ENCODE results near the gene DLG3.

DNA sequence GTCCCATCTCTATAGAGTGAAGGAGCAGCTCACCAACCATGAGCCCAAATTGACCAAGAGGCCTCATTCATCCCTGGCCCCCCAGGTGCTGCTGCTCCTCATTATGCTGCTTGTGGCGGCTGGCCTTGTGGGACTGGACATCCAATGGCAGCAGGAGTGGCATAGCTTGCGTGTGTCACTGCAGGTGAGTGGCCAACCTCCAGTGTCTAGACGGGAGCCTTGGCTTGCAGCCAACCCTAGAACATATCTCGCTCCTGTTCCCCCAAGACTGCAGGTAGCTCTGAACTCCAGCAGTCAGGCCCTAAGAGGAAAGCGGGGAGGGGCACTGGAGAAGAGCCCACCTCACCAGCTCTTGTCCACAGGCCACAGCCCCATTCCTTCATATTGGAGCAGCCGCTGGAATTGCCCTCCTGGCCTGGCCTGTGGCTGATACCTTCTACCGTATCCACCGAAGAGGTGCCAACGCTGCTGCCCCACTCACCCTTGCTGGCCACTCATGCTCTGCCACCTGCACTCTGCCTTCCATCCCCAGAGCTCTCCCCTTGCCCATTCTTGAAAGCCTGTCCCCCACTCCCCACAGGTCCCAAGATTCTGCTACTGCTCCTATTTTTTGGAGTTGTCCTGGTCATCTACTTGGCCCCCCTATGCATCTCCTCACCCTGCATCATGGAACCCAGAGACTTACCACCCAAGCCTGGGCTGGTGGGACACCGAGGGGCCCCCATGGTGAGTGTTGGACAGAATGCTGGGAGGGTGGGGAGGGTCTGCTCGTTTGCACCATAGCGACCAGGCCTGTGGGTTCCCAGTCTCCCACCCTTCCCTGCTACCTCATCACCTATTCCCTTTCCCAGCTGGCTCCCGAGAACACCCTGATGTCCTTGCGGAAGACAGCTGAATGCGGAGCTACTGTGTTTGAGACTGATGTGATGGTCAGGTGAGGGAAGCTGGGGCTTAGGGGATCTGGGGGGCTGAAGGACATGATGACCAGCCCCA lies 18.1 kb upstream of the DLG3 start:
- TF ChIP-seq POLR2A (IDR thresholded peaks at IDR 0.05; ENCODE audit: control extremely low read depth in 1 of 2, low read depth in 2 of 2, low read length in 2 of 2) (no peak), RBBP5 (IDR thresholded peaks at IDR 0.05; ENCODE audit: borderline replicate concordance, low read depth, low read length) (no peak), ASH2L (IDR thresholded peaks at IDR 0.05; ENCODE audit: low read length) (no peak)
